ENCODE data around the gene ISM2.

- no peak for TF ChIP-seq CTCF (IDR thresholded peaks at IDR 0.05; ENCODE audit: low read depth, low read length)
- TF ChIP-seq EZH2phosphoT487 (IDR thresholded peaks at IDR 0.05; ENCODE audit: low read depth): no peak
These were observed 73.8 kb downstream of the ISM2 start for GRCh38 chr14:77424862-77425261.
